Keratinocyte (primary cell): ENCODE results near the gene PMIS2. TPM values are rescaled to one million over a fixed set of nuclear protein-coding genes. Genes with fewer than 3 reads are reported as not detected.
A peak's percentile ranks its signal among the peaks of the same experiment; 100 is the strongest.

Experiments
- DNase-seq: peaks from one replicate; pipeline ENCODE4 v3.0.0-alpha.2; 2011; ENCODE audit warnings: low read depth, missing footprints, low spot score
- FAIRE-seq: peaks from 2 replicates; lab custom pipeline; 2011; peaks lifted over from hg19 to GRCh38; lab: Jason Lieb, UNC
- H2AFZ ChIP-seq: 2 replicates; pipeline ENCODE4 v1.6.0; 2012; ENCODE audit warnings: low read length, control low read depth, inconsistent platforms; ENCODE audit not compliant: control insufficient read depth
- H3K27ac ChIP-seq: 2 replicates; pipeline ENCODE4 v1.5.1; 2011; ENCODE audit warnings: low read length; ENCODE audit not compliant: control insufficient read depth, insufficient read depth
- H3K27me3 ChIP-seq: 3 replicates; pipeline ENCODE4 v1.6.0; 2011; ENCODE audit warnings: low read length; ENCODE audit not compliant: control insufficient read depth, insufficient read depth; ENCODE audit errors: extremely low read depth
- H3K36me3 ChIP-seq, 2 experiments: 2 replicates in 1 of 2; 3 replicates in 1 of 2; pipeline ENCODE4 v1.5.1; 2011; ENCODE audit warnings: low read length in 2 of 2, mild to moderate bottlenecking in 1 of 2; ENCODE audit not compliant: control insufficient read depth in 2 of 2, insufficient read depth in 2 of 2; ENCODE audit errors: extremely low read depth in 1 of 2
- H3K4me1 ChIP-seq: 3 replicates; pipeline ENCODE4 v1.5.1; 2011; ENCODE audit warnings: low read length; ENCODE audit not compliant: control insufficient read depth, insufficient read depth; ENCODE audit errors: extremely low read depth
- H3K4me2 ChIP-seq: 3 replicates; pipeline ENCODE4 v1.6.0; 2011; ENCODE audit warnings: low read depth, low read length; ENCODE audit not compliant: control insufficient read depth, insufficient read depth; ENCODE audit errors: extremely low read depth
- H3K4me3 ChIP-seq, 3 experiments: fragments of 200-600 bp in 1 of 3; sonication (generic) in 1 of 3; 2 replicates in 2 of 3; 3 replicates in 1 of 3; pipeline ENCODE4 v1.5.1; 2011 to 2016; ENCODE audit warnings: low read length in 3 of 3, mild to moderate bottlenecking in 3 of 3, control low read depth in 2 of 3, inconsistent platforms in 1 of 3, low read depth in 1 of 3, mixed read lengths in 1 of 3, mixed run types in 1 of 3, moderate library complexity in 1 of 3; ENCODE audit not compliant: control insufficient read depth in 2 of 3, insufficient read depth in 2 of 3; ENCODE audit errors: extremely low read depth in 1 of 3
- H3K79me2 ChIP-seq: 2 replicates; pipeline ENCODE4 v1.6.0; 2012; ENCODE audit warnings: low read length; ENCODE audit not compliant: control insufficient read depth, insufficient read depth
- H3K9ac ChIP-seq: 3 replicates; pipeline ENCODE4 v1.6.0; 2011; ENCODE audit warnings: low read length; ENCODE audit not compliant: control insufficient read depth, insufficient read depth; ENCODE audit errors: extremely low read depth
- H3K9me1 ChIP-seq: 3 replicates; pipeline ENCODE4 v1.6.0; 2011; ENCODE audit warnings: low read length; ENCODE audit not compliant: control insufficient read depth, insufficient read depth; ENCODE audit errors: extremely low read depth
- H3K9me3 ChIP-seq: 2 replicates; pipeline ENCODE4 v1.5.1; 2012; ENCODE audit warnings: low read depth, low read length; ENCODE audit not compliant: control insufficient read depth
- H4K20me1 ChIP-seq: 3 replicates; pipeline ENCODE4 v1.6.0; 2011; ENCODE audit warnings: low read length; ENCODE audit not compliant: control insufficient read depth, insufficient read depth; ENCODE audit errors: extremely low read depth
- CTCF ChIP-seq, 3 experiments: IDR thresholded peaks in 1 of 3; conservative IDR thresholded peaks in 1 of 3; optimal IDR thresholded peaks in 1 of 3; 2 replicates in 2 of 3; 3 replicates in 1 of 3; pipeline versions ENCODE3 to v1.5.1; 2011; ENCODE audit warnings: low read length in 3 of 3, mild to moderate bottlenecking in 3 of 3, moderate library complexity in 2 of 3, control low read depth in 1 of 3, inconsistent platforms in 1 of 3; ENCODE audit not compliant: insufficient read depth in 2 of 3; ENCODE audit errors: extremely low read depth in 1 of 3
- EZH2 ChIP-seq: IDR thresholded peaks from one replicate; pipeline ENCODE4 v1.6.1; 2012; ENCODE audit warnings: inconsistent platforms, mild to moderate bottlenecking, low read length, moderate library complexity
- dilution Hi-C: fragments of 300-500 bp; cut with MboI; formaldehyde crosslinking; loops from one replicate; pipeline ENCODE4 v1.7.0; 2020; ENCODE audit warnings: low sequenced_read_pairs; ENCODE audit not compliant: extremely low pct_ligation_motif_present
- polyA plus RNA-seq, 5 experiments: library from polyadenylated mRNA; depleted of rRNA in 3 of 5; stranded (reverse) in 3 of 5; stranded (forward) in 1 of 5; unstranded in 1 of 5; fragments of >200 nt; gene quantifications; 1 replicate in 1 of 5; 2 replicates in 3 of 5; 3 replicates in 1 of 5; pipeline versions ENCODE4 v1.2.1 to v1.2.3, GENCODE V29; 2011 to 2012; ENCODE audit warnings: missing spikeins in 2 of 5, low read depth in 1 of 5, low replicate concordance in 1 of 5

The PMIS2 gene
- polyA plus RNA-seq, 1 donor (not counting 4 experiments of a cell fraction or from before 2014, with no cell fraction given) = not detected

GRCh38 chr19:35615036-35615435, 29.1 kb downstream of the PMIS2 start:
- no peak for DNase-seq
- Histone ChIP-seq H3K4me2 (no peak overlapping the region), H2AFZ (no peak overlapping the region), H3K4me1 (peaks cover 3% of the 10 kb centered on the region), H3K27me3 (no peaks in the 10 kb centered on the region), H3K27ac (no peak overlapping the region), H3K9ac (no peak overlapping the region), H3K36me3 (peaks cover 0 to 4% of the 10 kb centered on the region in 2 experiments), H3K4me3 (no peak overlapping the region), H3K9me3 (no peaks in the 10 kb centered on the region), H3K9me1 (no peaks in the 10 kb centered on the region), H3K79me2 (no peaks in the 10 kb centered on the region), H4K20me1 (no peaks in the 10 kb centered on the region)
- no peak for FAIRE-seq
- no peak for TF ChIP-seq EZH2
- no peak for TF ChIP-seq CTCF (optimal IDR thresholded peaks at IDR 0.05 in 1 of 3, IDR thresholded peaks at IDR 0.05 in 1 of 3, conservative IDR thresholded peaks at IDR 0.05 in 1 of 3; ENCODE audit: extremely low read depth in 1 of 3, insufficient read depth in 2 of 3, low read length in 3 of 3)
- dilution Hi-C loops = no loop called here

- H3K27ac ChIP-seq = no peak overlapping the region
- no peak overlapping the region for H3K9ac ChIP-seq
- no peaks in the 10 kb centered on the region for H3K9me3 ChIP-seq
- no peaks in the 10 kb centered on the region for H3K27me3 ChIP-seq
- FAIRE-seq = no peak
- no peaks in the 10 kb centered on the region for H3K79me2 ChIP-seq
- no peak overlapping the region for H2AFZ ChIP-seq
- H3K4me3 ChIP-seq = no peak overlapping the region
- no peak for DNase-seq
- no peaks in the 10 kb centered on the region for H3K4me1 ChIP-seq
- no peak overlapping the region for H3K4me2 ChIP-seq
- no peaks in the 10 kb centered on the region for H4K20me1 ChIP-seq
- peak in 1 of 3 experiments; percentile 20 for TF ChIP-seq CTCF (optimal IDR thresholded peaks at IDR 0.05 in 1 of 3, IDR thresholded peaks at IDR 0.05 in 1 of 3, conservative IDR thresholded peaks at IDR 0.05 in 1 of 3; ENCODE audit: extremely low read depth in 1 of 3, insufficient read depth in 2 of 3, low read length in 3 of 3)
- no peak for TF ChIP-seq EZH2
- H3K9me1 ChIP-seq = no peaks in the 10 kb centered on the region
- dilution Hi-C loops = no loop called here
- peaks cover 0 to 6% of the 10 kb centered on the region in 2 experiments for H3K36me3 ChIP-seq
These were observed 32.9 kb downstream of the PMIS2 start for GRCh38 chr19:35618857-35619256.
